ENCODE results near the gene PLAU.

PLAU gene

GRCh38 chr10:73910764-73911552, at the start of gene PLAU:
Gene PLAU (plus strand): TSS chr10:73911132. CDS start chr10:73911556, 424 bp downstream.
- DNase-seq = no peak

GRCh38 chr10:73862011-73862410, 48.9 kb upstream of the PLAU start:
- no peak for DNase-seq

- no peak for DNase-seq
These were observed 47.7 kb upstream of the PLAU start for GRCh38 chr10:73863039-73863817.

- no peak for DNase-seq
These were observed 46.7 kb upstream of the PLAU start for GRCh38 chr10:73864229-73864628.

DNA sequence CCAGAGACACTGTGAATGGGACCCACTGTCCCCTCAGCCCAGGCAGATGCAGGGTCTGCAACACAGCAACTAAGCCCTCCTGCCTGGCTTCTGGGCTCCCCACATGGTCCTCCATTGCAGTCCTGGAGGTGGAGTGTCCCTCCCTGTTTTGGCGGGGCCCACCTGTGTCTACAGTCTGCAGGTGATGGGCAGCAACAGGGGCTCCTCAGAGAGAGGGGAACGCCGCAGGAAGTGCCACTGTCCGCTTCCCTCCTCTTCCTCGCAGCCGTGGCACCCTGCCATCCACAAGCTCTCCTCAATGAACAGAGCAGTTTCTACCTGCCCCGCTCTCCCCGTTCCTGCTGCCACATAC, 45.8 kb upstream of the PLAU start:
- DNase-seq = no peak

DNA sequence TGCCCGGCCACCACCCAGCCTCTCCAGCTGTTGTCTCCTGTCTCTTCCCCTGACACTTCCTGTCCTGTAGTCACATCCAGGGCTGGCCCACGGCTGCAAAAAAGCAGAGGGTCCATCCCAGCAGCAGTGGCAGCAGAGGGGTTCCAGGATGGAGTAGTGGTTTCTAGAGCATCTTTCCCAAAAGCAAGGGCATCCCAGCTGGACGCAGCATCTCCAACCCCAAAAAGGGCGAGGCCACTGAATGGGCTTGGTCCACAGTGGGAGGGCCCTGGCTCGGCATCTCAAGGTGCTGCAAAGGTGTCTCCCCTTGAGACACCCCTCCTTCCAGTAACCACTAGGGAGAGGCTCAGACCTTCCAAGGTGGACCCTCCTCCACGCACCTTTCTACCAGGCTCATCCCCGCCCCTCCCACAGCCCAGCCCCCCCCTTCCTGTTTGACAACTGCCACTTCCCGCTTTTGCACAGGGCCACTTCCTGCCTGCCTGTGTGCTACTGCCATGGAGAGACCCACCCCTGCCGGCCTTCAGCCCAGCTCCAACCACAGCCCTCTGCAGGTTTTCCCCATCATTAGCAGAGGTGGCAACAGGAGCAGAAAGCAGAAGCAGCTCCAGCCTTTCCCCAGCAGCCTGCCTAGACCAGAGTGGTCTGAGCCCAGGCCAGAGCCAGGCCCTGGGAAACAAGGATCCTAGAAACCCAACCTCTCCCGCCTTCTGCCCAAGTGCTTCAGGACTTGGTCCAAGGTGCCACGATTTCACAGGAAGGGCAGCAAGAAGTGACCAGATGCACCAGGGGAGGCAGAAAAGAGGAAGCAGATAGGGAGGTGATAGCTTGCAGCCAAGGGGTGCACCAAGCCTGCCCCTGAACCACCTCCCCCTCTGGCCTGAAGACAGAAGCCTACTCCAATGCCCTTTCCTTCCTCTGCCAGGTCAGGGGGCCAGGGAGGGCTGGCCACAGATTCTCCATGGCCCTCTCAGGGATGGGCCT, 45.2 kb upstream of the PLAU start:
- DNase-seq = no peak

- DNase-seq = no peak
These were observed 44.3 kb upstream of the PLAU start for GRCh38 chr10:73866621-73867020.

DNA sequence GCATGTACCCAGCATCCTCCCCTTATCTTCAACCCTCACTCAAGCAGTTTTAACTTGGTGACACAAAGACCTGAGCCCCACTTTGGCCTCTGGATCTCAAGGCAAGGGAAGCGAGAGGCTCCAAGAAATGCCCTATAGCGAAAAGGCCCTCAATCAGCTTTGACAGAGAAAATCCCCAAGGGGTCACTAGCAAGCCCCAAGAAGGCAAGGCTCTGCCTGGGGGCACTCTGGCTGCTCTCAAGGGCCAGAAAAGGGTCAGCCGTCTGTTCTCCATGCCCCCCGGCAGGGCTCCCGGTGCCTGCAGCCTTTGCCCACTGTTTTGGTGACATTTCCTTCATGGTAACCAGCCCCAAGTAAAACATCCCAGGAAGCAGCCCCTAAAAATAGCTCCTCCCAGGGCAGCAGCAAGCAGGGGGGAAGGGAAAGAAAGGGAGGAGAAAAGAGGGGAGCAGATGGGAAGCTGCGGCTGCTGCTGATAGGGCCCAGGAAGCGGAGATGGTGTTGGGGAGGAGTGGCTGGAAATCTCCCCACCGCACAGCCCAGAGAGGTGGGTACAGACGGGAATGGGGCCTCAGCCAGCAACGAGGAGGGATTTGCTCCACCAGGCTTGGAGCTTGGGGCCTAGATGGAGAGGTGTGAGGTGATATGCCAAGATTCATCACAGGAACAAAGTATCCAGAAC, 43.7 kb upstream of the PLAU start:
- DNase-seq = no peak

DNA sequence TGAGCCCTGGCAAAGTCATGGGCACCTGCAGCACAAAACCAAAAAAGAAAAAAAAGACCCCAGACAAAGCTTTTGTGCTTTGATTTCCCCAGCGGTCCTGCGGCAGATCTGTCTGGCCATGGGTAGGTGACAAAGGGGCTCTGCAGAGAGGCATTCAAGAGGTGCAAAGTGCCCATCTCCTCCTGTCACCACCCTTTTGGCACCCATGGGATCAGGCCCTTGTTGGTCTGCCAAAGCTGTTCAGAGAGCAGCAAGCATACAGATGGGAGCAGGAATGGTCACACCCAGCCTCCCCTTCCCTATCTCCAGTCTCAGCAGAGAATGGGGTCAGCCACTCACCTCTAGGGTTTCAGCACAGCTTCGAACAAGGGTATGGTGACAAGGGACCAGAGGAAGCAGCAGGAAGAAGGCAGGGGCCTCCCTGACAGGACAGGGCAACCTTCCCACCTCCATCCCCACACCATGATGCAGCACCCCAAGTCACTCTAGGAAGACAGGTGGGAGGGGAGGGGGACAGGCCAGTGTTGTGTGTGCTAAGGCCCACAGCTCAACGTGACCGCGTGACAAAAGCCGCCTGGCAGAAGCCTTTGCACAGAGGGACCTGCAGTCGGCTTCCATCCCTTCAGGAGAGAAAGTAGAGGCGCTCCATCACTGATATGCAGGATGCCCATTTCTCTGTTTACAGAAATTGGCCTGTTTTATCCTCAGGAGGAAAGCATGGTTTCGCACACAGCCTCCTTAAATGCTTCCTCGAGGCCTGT, 42.9 kb upstream of the PLAU start:
- no peak for DNase-seq

- no peak for DNase-seq
These were observed 42.2 kb upstream of the PLAU start for GRCh38 chr10:73868655-73869195.

GRCh38 chr10:73871295-73872189, 39.4 kb upstream of the PLAU start:
- no peak for DNase-seq

- no peak for DNase-seq
These were observed 38.7 kb upstream of the PLAU start for GRCh38 chr10:73872190-73872710.

DNA sequence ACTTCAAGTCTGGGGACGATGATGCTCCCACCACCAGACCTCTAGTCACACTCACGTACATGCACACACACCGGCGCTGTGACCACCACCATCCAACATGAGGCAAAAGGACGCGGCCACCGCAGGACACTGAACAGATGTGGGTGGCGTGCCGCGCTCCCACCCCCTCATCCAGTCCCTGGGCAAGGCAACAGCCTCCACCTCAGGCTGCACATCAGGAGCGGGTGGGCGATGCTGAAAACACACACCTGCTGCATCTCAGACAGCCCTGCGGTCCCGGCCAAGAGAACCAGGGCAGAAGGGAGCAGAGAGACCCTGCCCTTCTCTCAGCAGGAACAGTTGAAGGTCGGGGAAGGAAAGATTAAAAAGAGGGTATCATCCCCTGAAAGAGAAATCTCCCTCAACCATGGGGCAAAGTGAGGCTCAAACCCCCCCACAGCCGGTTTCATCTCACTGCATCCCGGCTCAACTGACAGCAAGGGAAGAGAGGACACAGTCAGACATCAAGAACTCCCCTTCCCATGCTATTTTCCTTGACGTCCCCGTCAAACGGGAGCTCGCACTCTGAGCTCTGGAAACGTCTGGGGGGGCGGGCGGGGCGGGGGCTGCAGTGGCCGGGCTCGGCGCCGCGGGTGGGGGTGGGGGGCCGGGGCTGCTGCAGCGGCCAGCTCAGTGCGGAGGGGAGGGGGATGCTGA, 37.6 kb upstream of the PLAU start:
- no peak for DNase-seq

DNA sequence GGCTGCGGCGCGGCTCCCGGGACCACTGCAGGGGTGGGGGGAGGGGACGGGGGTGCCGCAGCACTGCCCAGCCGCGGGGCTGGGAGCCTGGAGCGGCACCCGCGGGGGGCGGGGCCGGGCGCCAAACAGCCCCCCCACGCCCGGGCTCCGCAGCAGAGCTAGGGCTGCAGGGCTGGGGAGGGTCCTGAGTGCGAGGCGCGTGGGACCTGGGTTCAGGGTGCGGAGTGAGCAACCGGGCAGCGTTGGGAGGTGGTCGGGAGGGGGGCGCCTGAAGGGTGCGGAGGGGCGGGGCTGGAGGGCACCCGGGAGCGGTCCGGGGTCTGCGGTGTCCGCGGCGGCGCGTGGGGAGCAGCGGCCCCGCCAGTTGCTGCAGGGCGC, 37.1 kb upstream of the PLAU start:
- no peak for DNase-seq

DNA sequence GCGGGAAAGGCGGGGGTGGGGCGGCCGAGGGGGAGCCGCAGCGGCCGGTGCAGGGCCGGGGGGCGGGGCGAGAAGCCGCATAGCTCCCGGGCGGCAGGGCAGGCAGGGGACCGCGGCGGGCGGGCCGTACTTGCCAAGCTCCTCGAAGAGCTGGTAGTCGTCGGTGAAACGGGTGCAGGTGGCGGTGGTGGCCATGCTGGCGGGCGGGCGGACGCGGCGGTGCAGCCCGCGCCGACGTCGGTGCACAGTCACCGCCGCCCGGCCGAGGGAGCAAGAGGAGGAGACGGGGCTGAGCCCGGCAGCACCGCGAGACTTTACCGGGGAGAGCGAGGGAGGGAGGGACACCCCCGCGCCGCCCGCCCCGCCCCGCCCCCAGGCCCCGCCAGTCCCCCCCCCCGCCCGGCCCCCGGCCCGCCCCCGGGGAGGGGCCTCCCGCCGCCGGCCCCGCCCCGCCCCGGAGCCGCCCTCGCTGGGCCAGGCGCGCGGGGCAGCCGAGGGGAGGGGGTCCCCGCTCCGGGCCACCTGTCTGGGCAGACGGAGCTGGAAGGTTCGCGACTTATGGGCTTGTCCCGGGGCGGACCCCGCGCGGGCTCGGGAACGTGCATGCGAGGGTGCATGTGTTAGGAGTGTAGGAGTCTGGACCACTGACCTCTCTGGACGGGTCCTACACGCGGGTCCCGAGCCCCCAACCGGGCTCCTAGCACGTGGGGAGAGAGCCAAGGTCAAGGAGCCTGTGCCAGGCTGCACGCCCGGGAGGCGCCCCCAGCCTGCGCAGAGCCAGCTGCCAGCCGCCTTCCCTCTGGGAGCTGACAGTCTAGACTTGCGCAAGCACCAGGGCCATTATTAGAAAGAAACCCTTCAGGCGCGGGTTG, 36.4 kb upstream of the PLAU start, which contains the start of gene CAMK2G:
CAMK2G (minus strand) TSS at position 289 of the 872 bp plus-strand sequence; CDS start at position 195, 94 bp downstream.
- peak; percentile 3 for DNase-seq

DNA sequence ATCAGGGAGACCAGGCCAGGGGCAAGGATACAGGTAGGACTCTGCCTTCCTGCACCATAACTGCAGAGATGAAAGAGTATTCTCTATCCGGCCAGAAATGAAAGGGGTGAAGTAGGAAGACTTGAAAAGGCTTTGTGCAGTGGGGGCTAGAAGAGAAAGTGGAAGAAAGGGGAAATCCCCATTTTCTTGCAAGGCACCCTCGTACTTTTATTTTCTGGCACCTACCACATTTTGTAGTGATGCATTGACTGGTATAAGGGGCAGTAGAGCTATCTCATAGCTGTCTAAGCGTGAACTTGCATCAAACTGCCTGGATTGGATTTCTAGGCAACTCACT, 35.8 kb upstream of the PLAU start:
- DNase-seq = no peak

- no peak for DNase-seq
These were observed 34.8 kb upstream of the PLAU start for GRCh38 chr10:73876157-73876556.

GRCh38 chr10:73876566-73876965, 34.4 kb upstream of the PLAU start:
- DNase-seq = no peak

DNA sequence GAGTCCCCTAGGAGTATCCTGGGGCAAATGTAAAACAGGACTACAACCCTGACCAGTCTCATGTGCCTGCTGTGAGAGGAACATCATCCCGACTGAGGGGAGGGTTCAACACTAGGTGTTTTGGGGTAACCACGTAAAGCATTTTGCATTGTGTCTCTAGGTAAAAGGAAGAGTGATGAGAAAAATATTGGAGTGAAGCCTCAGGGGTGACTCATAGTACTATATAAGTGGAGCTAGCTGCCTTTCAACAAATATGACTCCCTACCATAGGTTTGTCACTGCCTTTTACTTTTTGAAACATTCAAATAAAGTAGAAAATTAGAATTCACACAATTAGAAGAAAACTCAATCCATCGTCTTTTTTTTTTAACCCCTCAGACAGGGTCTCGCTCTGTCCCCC, 34.0 kb upstream of the PLAU start:
- DNase-seq = no peak
